SU-DHL-6 (cell line): ENCODE measurements around the gene RAB3B.

Experiments used
- H2AFZ ChIP-seq: fragments of 200-600 bp; sonication (generic); 2 replicates; pipeline ENCODE4 v1.6.1; 2014; ENCODE audit warnings: low read depth, mild to moderate bottlenecking, moderate library complexity, mixed read lengths, antibody characterized with exemption, low read length; ENCODE audit not compliant: severe bottlenecking
- H3F3A ChIP-seq: fragments of 200-600 bp; shearing (Covaris generic); 2 replicates; pipeline ENCODE4 v1.6.0; 2016; ENCODE audit warnings: antibody characterized with exemption, mild to moderate bottlenecking; ENCODE audit not compliant: insufficient read depth
- H3K27ac ChIP-seq: fragments of 200-600 bp; sonication (generic); 2 replicates; pipeline ENCODE4 v1.5.1; 2016; ENCODE audit warnings: low read depth, mild to moderate bottlenecking, low read length, moderate library complexity, mixed read lengths
- H3K27me3 ChIP-seq: fragments of 200-600 bp; sonication (generic), shearing (Covaris generic); 2 replicates; pipeline ENCODE4 v1.6.0; 2014; ENCODE audit warnings: mild to moderate bottlenecking, low read length
- H3K36me3 ChIP-seq: fragments of 200-600 bp; sonication (generic); 2 replicates; pipeline ENCODE4 v1.6.1; 2014; ENCODE audit warnings: mild to moderate bottlenecking, low read length, mixed read lengths
- H3K4me2 ChIP-seq: fragments of 300-600, 200-600 bp; shearing (Covaris generic), sonication (generic); 2 replicates; pipeline ENCODE4 v1.6.0; 2014; ENCODE audit warnings: low read length, low read depth, mild to moderate bottlenecking; ENCODE audit not compliant: poor library complexity, severe bottlenecking
- H3K4me3 ChIP-seq: fragments of 200-600 bp; sonication (generic); 2 replicates; pipeline ENCODE4 v1.5.1; 2014; ENCODE audit warnings: antibody characterized with exemption, low read length, mild to moderate bottlenecking, mixed read lengths; ENCODE audit not compliant: insufficient read depth, poor library complexity, severe bottlenecking
- H3K79me2 ChIP-seq: fragments of 200-600 bp; sonication (generic); 2 replicates; pipeline ENCODE4 v1.6.1; 2014; ENCODE audit warnings: mild to moderate bottlenecking, low read length, moderate library complexity; ENCODE audit not compliant: insufficient read depth
- H3K9ac ChIP-seq: fragments of 200-600 bp; sonication (generic); 2 replicates; pipeline ENCODE4 v1.7.0; 2014; ENCODE audit warnings: mild to moderate bottlenecking, low read length
- H3K9me2 ChIP-seq: fragments of 200-600 bp; sonication (generic); replicated peaks from 2 replicates; pipeline ENCODE4 v1.6.1; 2014; ENCODE audit warnings: low read length; ENCODE audit not compliant: insufficient read depth
- H3K9me3 ChIP-seq: fragments of 200-600 bp; sonication (generic); 2 replicates; pipeline ENCODE4 v1.6.1; 2014; ENCODE audit warnings: low read length, mixed read lengths; ENCODE audit not compliant: insufficient read depth
- H4K20me1 ChIP-seq: fragments of 200-600 bp; sonication (generic); 2 replicates; pipeline ENCODE4 v1.6.1; 2014; ENCODE audit warnings: low read depth, mild to moderate bottlenecking, antibody characterized with exemption, low read length, moderate library complexity, mixed read lengths
- CTCF ChIP-seq: fragments of 200-600 bp; sonication (generic); IDR thresholded peaks from one replicate; pipeline ENCODE4 v1.5.1; 2017; ENCODE audit warnings: antibody characterized with exemption, mild to moderate bottlenecking, low read length, moderate library complexity; ENCODE audit not compliant: insufficient read depth, poor library complexity, severe bottlenecking
- EZH2phosphoT487 ChIP-seq: fragments of 200-600 bp; sonication (generic), shearing (Covaris generic); conservative IDR thresholded peaks from 2 replicates; pipeline ENCODE4 v1.6.1; 2018; ENCODE audit warnings: mild to moderate bottlenecking, antibody characterized with exemption, low read length, moderate library complexity, mixed read lengths

RAB3B gene

GRCh38 chr1:51990478-51990965 is at the start of gene RAB3B:
Gene RAB3B (minus strand): TSS chr1:51990700. CDS start chr1:51977117, 13,583 bp downstream.
- H4K20me1 ChIP-seq = no peaks in the 10 kb centered on the region
- no peaks in the 10 kb centered on the region for H3K9me3 ChIP-seq
- peak within 1 kb of the TSS; percentile 48 for H2AFZ ChIP-seq
- H3K9ac ChIP-seq = 0 out of 2 replicates have a peak within 1 kb of the TSS, but pooled peaks have one; percentile 29
- peak within 1 kb of the TSS; percentile 41 for H3K4me2 ChIP-seq
- H3K27me3 ChIP-seq = no peaks in the 10 kb centered on the region
- no peaks in the 10 kb centered on the region for H3K36me3 ChIP-seq
- peak within 1 kb of the TSS; percentile 34 for H3K4me3 ChIP-seq
- no peaks in the 10 kb centered on the region for H3K79me2 ChIP-seq
- TF ChIP-seq CTCF = no peak
- no peak for TF ChIP-seq EZH2phosphoT487
- no peaks in the 10 kb centered on the region for H3K9me2 ChIP-seq
- H3F3A ChIP-seq = no peaks in the 10 kb centered on the region
- no peak within 1 kb of the TSS for H3K27ac ChIP-seq

GRCh38 chr1:52037909-52038308 is 47.4 kb upstream of the RAB3B start:
- Histone ChIP-seq H3K36me3 (no peaks in the 10 kb centered on the region), H3K27ac (no peak overlapping the region)
- no peak for TF ChIP-seq CTCF

GRCh38 chr1:52037402-52037814 is 46.9 kb upstream of the RAB3B start:
- Histone ChIP-seq H3K9ac (no peak overlapping the region), H3K36me3 (no peaks in the 10 kb centered on the region), H3K9me3 (no peaks in the 10 kb centered on the region), H3K9me2 (no peaks in the 10 kb centered on the region), H4K20me1 (no peaks in the 10 kb centered on the region), H3K4me2 (no peak overlapping the region), H3K27ac (no peak overlapping the region), H2AFZ (no peak overlapping the region), H3K79me2 (peaks cover 12% of the 10 kb centered on the region), H3K27me3 (no peaks in the 10 kb centered on the region), H3F3A (peaks cover 16% of the 10 kb centered on the region), H3K4me3 (no peak overlapping the region)
- no peak for TF ChIP-seq EZH2phosphoT487
- TF ChIP-seq CTCF = no peak

More at GRCh38 chr1:52037909-52038308, 47.4 kb upstream of the RAB3B start:
- no peak overlapping the region for H3K4me3 ChIP-seq
- H3K9me2 ChIP-seq = no peaks in the 10 kb centered on the region
- no peak overlapping the region for H3K9ac ChIP-seq
- H2AFZ ChIP-seq = no peak overlapping the region
- no peaks in the 10 kb centered on the region for H3K9me3 ChIP-seq
- H3K27me3 ChIP-seq = no peaks in the 10 kb centered on the region
- H4K20me1 ChIP-seq = no peaks in the 10 kb centered on the region
- no peak overlapping the region for H3K4me2 ChIP-seq
- H3F3A ChIP-seq = peaks cover 16% of the 10 kb centered on the region
- H3K79me2 ChIP-seq = peaks cover 10% of the 10 kb centered on the region
